Fibroblast of villous mesenchyme (primary cell): ENCODE results near the gene EGFLAM. TPM values are rescaled to one million over a fixed set of nuclear protein-coding genes. Genes with fewer than 3 reads are reported as not detected.
A peak's percentile ranks its signal among the peaks of the same experiment; 100 is the strongest.
"Not testable (repeated sequence)": the region's sequence is repeated elsewhere in the genome, so short reads cannot be mapped to it uniquely, and the experiment has no call there.

Experiments used
- DNase-seq: peaks from one replicate; pipeline ENCODE4 v3.0.0-alpha.2; 2010; ENCODE audit warnings: low read depth
- H3K4me3 ChIP-seq: 2 replicates; pipeline ENCODE4 v1.5.1; 2011; ENCODE audit warnings: low read depth, mild to moderate bottlenecking, low read length
- CTCF ChIP-seq: IDR thresholded peaks from 2 replicates; pipeline ENCODE4 v1.5.1; 2012; ENCODE audit warnings: low read depth, mild to moderate bottlenecking, low read length; ENCODE audit not compliant: insufficient read depth
- total RNA-seq: library from RNA; depleted of rRNA; stranded (reverse); fragments of >200 nt; gene quantifications from 2 replicates; pipeline ENCODE4 v1.2.3, GENCODE V29; 2012

The EGFLAM gene
- total RNA-seq, 1 donor, result 3.0 TPM

- H3K4me3 ChIP-seq, result no peak overlapping the region
- DNase-seq, result no peak
- peak; percentile 39 for TF ChIP-seq CTCF
Measured at GRCh38 chr5:38404667-38405276, 146.4 kb downstream of the EGFLAM start.

GRCh38 chr5:38408446-38409198 is 150.3 kb downstream of the EGFLAM start:
- H3K4me3 ChIP-seq, result no peak overlapping the region
- no peak for TF ChIP-seq CTCF
- DNase-seq, result no peak

- TF ChIP-seq CTCF, result no peak
- no peak overlapping the region for H3K4me3 ChIP-seq
- DNase-seq, result no peak
Measured at GRCh38 chr5:38410304-38410990, 152.1 kb downstream of the EGFLAM start.

- no peak overlapping the region for H3K4me3 ChIP-seq
- DNase-seq, result no peak
- no peak for TF ChIP-seq CTCF
Measured at GRCh38 chr5:38413696-38414095, 155.3 kb downstream of the EGFLAM start.

GRCh38 chr5:38414348-38414747 is 156.0 kb downstream of the EGFLAM start:
- H3K4me3 ChIP-seq, result no peak overlapping the region
- no peak for TF ChIP-seq CTCF
- DNase-seq, result no peak

- DNase-seq, H3K4me3 ChIP-seq: not testable (repeated sequence)
Measured at GRCh38 chr5:38415772-38416171, 157.4 kb downstream of the EGFLAM start.

- DNase-seq, result peak; percentile 88
- no peak overlapping the region for H3K4me3 ChIP-seq
- no peak for TF ChIP-seq CTCF
Measured at GRCh38 chr5:38417658-38418017, 159.3 kb downstream of the EGFLAM start.
